Measurements from ENCODE around the gene CCDC112. TPM values are rescaled to one million over a fixed set of nuclear protein-coding genes. Genes with fewer than 3 reads are reported as not detected.
A peak's percentile ranks its signal among the peaks of the same experiment; 100 is the strongest.
"Not testable (repeated sequence)": the region's sequence is repeated elsewhere in the genome, so short reads cannot be mapped to it uniquely, and the experiment has no call there.

CCDC112 gene
- total RNA-seq, 1 donor from 2014 or later: 5.3 TPM

- DNase-seq: no peak
- H3K36me3 Mint-ChIP-seq (ENCODE audit: low read depth): peaks cover 27% of the 10 kb centered on the region
- intact Hi-C loops (cut with micrococcal nuclease): loop anchor here (1.0 kb wide), 4 partner anchors 34 to 579 kb away; partner anchors contain the start of genes AP3S1, ATG12, CCDC112 and TRIM36
- no peak for TF ChIP-seq CTCF (IDR thresholded peaks at IDR 0.05)
- peak; percentile 30 for ATAC-seq (ENCODE audit: low read depth)
- peak overlapping the region; percentile 96 for H3K27ac Mint-ChIP-seq
- ChIA-PET CTCF (interaction anchor here (0.6 to 1.6 kb wide), 5 partner anchors 11 to 340 kb away, joined by 3 to 8 read pairs (median 4); partner anchors contain the start of gene TICAM2), POLR2A (interaction anchor here (0.5 to 2.5 kb wide), 12 partner anchors 11 to 579 kb away, joined by 3 to 16 read pairs (median 5); partner anchors contain the start of genes AP3S1, ATG12, CCDC112 and FEM1C)
- no peaks in the 10 kb centered on the region for H3K27me3 Mint-ChIP-seq
- peaks cover 53% of the 10 kb centered on the region for H3K4me1 Mint-ChIP-seq
- H3K4me3 Mint-ChIP-seq: peak overlapping the region; percentile 99
- no peaks in the 10 kb centered on the region for H3K9me3 Mint-ChIP-seq
Measured at GRCh38 chr5:115262011-115262320, 34.5 kb downstream of the CCDC112 start.

GRCh38 chr5:115260248-115260647 is 36.2 kb downstream of the CCDC112 start:
- Mint-ChIP-seq H3K27me3 (no peaks in the 10 kb centered on the region), H3K4me3 (no peak overlapping the region), H3K4me1 (peaks cover 64% of the 10 kb centered on the region), H3K36me3 (ENCODE audit: low read depth) (peaks cover 43% of the 10 kb centered on the region), H3K9me3 (no peaks in the 10 kb centered on the region), H3K27ac (no peak overlapping the region)
- intact Hi-C loops (cut with micrococcal nuclease): no loop called here
- DNase-seq: no peak
- ChIA-PET CTCF (no interaction called here), POLR2A (no interaction called here)
- TF ChIP-seq CTCF (IDR thresholded peaks at IDR 0.05): no peak
- ATAC-seq (ENCODE audit: low read depth): no peak

- Mint-ChIP-seq H3K4me1 (peaks cover 69% of the 10 kb centered on the region), H3K9me3 (no peaks in the 10 kb centered on the region), H3K27ac (no peak overlapping the region), H3K27me3 (no peaks in the 10 kb centered on the region), H3K36me3 (ENCODE audit: low read depth) (peaks cover 48% of the 10 kb centered on the region), H3K4me3 (no peak overlapping the region)
- ChIA-PET POLR2A (no interaction called here), CTCF (no interaction called here)
- DNase-seq (no peak), ATAC-seq (ENCODE audit: low read depth) (no peak)
- intact Hi-C loops (cut with micrococcal nuclease): no loop called here
- no peak for TF ChIP-seq CTCF (IDR thresholded peaks at IDR 0.05)
Measured at GRCh38 chr5:115257981-115258380, 38.5 kb downstream of the CCDC112 start.

- Mint-ChIP-seq H3K36me3 (ENCODE audit: low read depth) (peaks cover 40% of the 10 kb centered on the region), H3K4me1 (peaks cover 19% of the 10 kb centered on the region), H3K27ac (peak overlapping the region; percentile 54)
- intact Hi-C loops (cut with micrococcal nuclease): loop anchor here (5.0 kb wide), 2 partner anchors 797 to 1572 kb away; no protein-coding TSS in a partner anchor
- H3K4me3 Mint-ChIP-seq; ATAC-seq (ENCODE audit: low read depth); H3K9me3 Mint-ChIP-seq; POLR2A ChIA-PET; DNase-seq; H3K27me3 Mint-ChIP-seq: not testable (repeated sequence)
- CTCF ChIA-PET: interaction anchor here (7.9 kb wide), 1 partner anchor 151 kb away, joined by 135 read pairs; no protein-coding TSS in a partner anchor
Measured at GRCh38 chr5:115249379-115249778, 47.1 kb downstream of the CCDC112 start.

- Mint-ChIP-seq H3K9me3 (no peaks in the 10 kb centered on the region), H3K36me3 (ENCODE audit: low read depth) (peaks cover 41% of the 10 kb centered on the region), H3K4me1 (peaks cover 21% of the 10 kb centered on the region), H3K4me3 (no peak overlapping the region), H3K27me3 (no peaks in the 10 kb centered on the region), H3K27ac (no peak overlapping the region)
- intact Hi-C loops (cut with micrococcal nuclease): loop anchor here (1.0 to 5.0 kb wide), 6 partner anchors 37 to 1634 kb away; no protein-coding TSS in a partner anchor
- CTCF ChIA-PET: interaction anchor here (0.6 to 7.9 kb wide), 10 partner anchors 12 to 1635 kb away, joined by 3 to 135 read pairs (median 4); partner anchors contain the start of gene PGGT1B
- peak; percentile 79 for TF ChIP-seq CTCF (IDR thresholded peaks at IDR 0.05)
- ATAC-seq (ENCODE audit: low read depth): peak; percentile 31
- DNase-seq: no peak
- POLR2A ChIA-PET: interaction anchor here (2.6 kb wide), 1 partner anchor 16 kb away, joined by 8 read pairs; the partner anchor contains the start of gene PGGT1B
Measured at GRCh38 chr5:115246361-115246991, 50.0 kb downstream of the CCDC112 start.

All from activated B cell treated with CpG ODN at 0.5 μM for 24 hours (primary cell).